ENCODE results near the gene TNS3. TPM values are rescaled to one million over a fixed set of nuclear protein-coding genes. Genes with fewer than 3 reads are reported as not detected.

Gene TNS3
- total and polyA plus RNA-seq, 9 of the 15 experiments (the other 6 are each of a cell fraction or from before 2014, with no cell fraction given), result 0.20 TPM; not detected in 8

- no peak for ATAC-seq
- Histone ChIP-seq H3K9me1 (ENCODE audit: control insufficient read depth, insufficient read depth, low read length) (no peaks in the 10 kb centered on the region), H4K20me1 (replicated peaks; ENCODE audit: control insufficient read depth, insufficient read depth, low read length) (no peaks in the 10 kb centered on the region), H3K36me3 (ENCODE audit: control insufficient read depth, insufficient read depth, low read length) (no peaks in the 10 kb centered on the region), H3K9me3 (replicated peaks; ENCODE audit: control insufficient read depth, insufficient read depth, low read depth, low read length) (no peaks in the 10 kb centered on the region), H3K27ac (ENCODE audit: extremely low read depth, low read depth, low read length) (no peak overlapping the region), H3K79me2 (ENCODE audit: control insufficient read depth, insufficient read depth, low read length) (no peaks in the 10 kb centered on the region), H3K4me3 (no peak overlapping the region), H3K4me2 (ENCODE audit: insufficient read depth, low read length) (no peak overlapping the region), H2AFZ (ENCODE audit: low read depth, low read length) (no peak overlapping the region), H3K27me3 (ENCODE audit: control insufficient read depth in 2 of 2, insufficient read depth in 2 of 2, low read length in 2 of 2) (peaks cover 5 to 57% of the 10 kb centered on the region in 2 experiments), H3K9ac (ENCODE audit: insufficient read depth in 1 of 2, low read depth in 2 of 2, low read length in 2 of 2) (no peak overlapping the region), H3K4me1 (replicated peaks in 1 of 2; ENCODE audit: control insufficient read depth in 2 of 2, insufficient read depth in 2 of 2, low read length in 2 of 2) (no peaks in the 10 kb centered on the region)
- ChIA-PET POLR2A (interaction anchor here (0.9 kb wide), 1 partner anchor 13 kb away, joined by 5 read pairs; no protein-coding TSS in a partner anchor), CTCF (ENCODE audit: low intra/inter-chr PET ratio) (no interaction called here)
- DNase-seq (ENCODE audit: extremely low read depth in 1 of 4, low spot score in 3 of 4), result no peak
- intact Hi-C loops (cut with micrococcal nuclease) (no loop called here), in situ Hi-C loops (cut with MboI) (no loop called here)
- BruUV-seq (replicated peaks), result no TSS peak
- 1% methylated on average over 8 of the region's 8 CpGs for WGBS (ENCODE audit: insufficient coverage, low coverage, missing lambda C conversion rate)
- no peak for FAIRE-seq
- TF ChIP-seq POLR2AphosphoS2 (IDR thresholded peaks at IDR 0.05; ENCODE audit: low read length) (no peak), TOE1 (IDR thresholded peaks at IDR 0.05; ENCODE audit: borderline replicate concordance) (no peak), TOE1 (CRISPR knock-in tag; IDR thresholded peaks at IDR 0.05; ENCODE audit: borderline replicate concordance, low read depth) (no peak), ZNF431 (CRISPR knock-in tag; IDR thresholded peaks at IDR 0.05) (no peak), POLR3A (IDR thresholded peaks at IDR 0.05; ENCODE audit: borderline replicate concordance, extremely low read depth, insufficient read depth, insufficient read length) (no peak), NCOA4 (IDR thresholded peaks at IDR 0.05; ENCODE audit: partially characterized antibody) (no peak), ZNF253 (CRISPR knock-in tag; conservative IDR thresholded peaks at IDR 0.05) (no peak), ARHGAP35 (IDR thresholded peaks at IDR 0.05; ENCODE audit: partially characterized antibody) (no peak), PHTF2 (CRISPR knock-in tag; IDR thresholded peaks at IDR 0.05) (no peak), TFAP4 (CRISPR knock-in tag; IDR thresholded peaks at IDR 0.05; ENCODE audit: borderline replicate concordance) (no peak)
- TF ChIP-seq, protein P1, sequence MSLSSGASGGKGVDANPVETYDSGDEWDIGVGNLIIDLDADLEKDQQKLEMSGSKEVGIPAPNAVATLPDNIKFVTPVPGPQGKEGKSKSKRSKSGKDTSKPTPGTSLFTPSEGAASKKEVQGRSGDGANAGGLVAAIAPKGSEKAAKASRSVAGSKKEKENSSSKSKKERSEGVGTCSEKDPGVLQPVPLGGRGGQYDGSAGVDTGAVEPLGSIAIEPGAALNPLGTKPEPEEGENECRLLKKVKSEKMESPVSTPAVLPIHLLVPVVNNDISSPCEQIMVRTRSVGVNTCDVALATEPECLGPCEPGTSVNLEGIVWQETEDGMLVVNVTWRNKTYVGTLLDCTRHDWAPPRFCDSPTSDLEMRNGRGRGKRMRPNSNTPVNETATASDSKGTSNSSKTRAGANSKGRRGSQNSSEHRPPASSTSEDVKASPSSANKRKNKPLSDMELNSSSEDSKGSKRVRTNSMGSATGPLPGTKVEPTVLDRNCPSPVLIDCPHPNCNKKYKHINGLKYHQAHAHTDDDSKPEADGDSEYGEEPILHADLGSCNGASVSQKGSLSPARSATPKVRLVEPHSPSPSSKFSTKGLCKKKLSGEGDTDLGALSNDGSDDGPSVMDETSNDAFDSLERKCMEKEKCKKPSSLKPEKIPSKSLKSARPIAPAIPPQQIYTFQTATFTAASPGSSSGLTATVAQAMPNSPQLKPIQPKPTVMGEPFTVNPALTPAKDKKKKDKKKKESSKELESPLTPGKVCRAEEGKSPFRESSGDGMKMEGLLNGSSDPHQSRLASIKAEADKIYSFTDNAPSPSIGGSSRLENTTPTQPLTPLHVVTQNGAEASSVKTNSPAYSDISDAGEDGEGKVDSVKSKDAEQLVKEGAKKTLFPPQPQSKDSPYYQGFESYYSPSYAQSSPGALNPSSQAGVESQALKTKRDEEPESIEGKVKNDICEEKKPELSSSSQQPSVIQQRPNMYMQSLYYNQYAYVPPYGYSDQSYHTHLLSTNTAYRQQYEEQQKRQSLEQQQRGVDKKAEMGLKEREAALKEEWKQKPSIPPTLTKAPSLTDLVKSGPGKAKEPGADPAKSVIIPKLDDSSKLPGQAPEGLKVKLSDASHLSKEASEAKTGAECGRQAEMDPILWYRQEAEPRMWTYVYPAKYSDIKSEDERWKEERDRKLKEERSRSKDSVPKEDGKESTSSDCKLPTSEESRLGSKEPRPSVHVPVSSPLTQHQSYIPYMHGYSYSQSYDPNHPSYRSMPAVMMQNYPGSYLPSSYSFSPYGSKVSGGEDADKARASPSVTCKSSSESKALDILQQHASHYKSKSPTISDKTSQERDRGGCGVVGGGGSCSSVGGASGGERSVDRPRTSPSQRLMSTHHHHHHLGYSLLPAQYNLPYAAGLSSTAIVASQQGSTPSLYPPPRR (CRISPR knock-in tag; IDR thresholded peaks at IDR 0.05; ENCODE audit: borderline replicate concordance), result no peak
- TF ChIP-seq, protein P2, sequence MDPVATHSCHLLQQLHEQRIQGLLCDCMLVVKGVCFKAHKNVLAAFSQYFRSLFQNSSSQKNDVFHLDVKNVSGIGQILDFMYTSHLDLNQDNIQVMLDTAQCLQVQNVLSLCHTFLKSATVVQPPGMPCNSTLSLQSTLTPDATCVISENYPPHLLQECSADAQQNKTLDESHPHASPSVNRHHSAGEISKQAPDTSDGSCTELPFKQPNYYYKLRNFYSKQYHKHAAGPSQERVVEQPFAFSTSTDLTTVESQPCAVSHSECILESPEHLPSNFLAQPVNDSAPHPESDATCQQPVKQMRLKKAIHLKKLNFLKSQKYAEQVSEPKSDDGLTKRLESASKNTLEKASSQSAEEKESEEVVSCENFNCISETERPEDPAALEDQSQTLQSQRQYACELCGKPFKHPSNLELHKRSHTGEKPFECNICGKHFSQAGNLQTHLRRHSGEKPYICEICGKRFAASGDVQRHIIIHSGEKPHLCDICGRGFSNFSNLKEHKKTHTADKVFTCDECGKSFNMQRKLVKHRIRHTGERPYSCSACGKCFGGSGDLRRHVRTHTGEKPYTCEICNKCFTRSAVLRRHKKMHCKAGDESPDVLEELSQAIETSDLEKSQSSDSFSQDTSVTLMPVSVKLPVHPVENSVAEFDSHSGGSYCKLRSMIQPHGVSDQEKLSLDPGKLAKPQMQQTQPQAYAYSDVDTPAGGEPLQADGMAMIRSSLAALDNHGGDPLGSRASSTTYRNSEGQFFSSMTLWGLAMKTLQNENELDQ (CRISPR knock-in tag; IDR thresholded peaks at IDR 0.05; ENCODE audit: borderline replicate concordance), result no peak
- TF ChIP-seq, protein P3, sequence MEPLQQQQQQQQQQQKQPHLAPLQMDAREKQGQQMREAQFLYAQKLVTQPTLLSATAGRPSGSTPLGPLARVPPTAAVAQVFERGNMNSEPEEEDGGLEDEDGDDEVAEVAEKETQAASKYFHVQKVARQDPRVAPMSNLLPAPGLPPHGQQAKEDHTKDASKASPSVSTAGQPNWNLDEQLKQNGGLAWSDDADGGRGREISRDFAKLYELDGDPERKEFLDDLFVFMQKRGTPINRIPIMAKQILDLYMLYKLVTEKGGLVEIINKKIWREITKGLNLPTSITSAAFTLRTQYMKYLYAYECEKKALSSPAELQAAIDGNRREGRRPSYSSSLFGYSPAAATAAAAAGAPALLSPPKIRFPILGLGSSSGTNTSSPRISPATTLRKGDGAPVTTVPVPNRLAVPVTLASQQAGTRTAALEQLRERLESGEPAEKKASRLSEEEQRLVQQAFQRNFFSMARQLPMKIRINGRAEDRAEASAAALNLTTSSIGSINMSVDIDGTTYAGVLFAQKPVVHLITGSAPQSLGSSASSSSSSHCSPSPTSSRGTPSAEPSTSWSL (CRISPR knock-in tag; IDR thresholded peaks at IDR 0.05; ENCODE audit: borderline replicate concordance), result no peak
Observed at GRCh38 chr7:47548546-47548945, 33.4 kb downstream of the TNS3 start.
